ENCODE data around the gene DHRS7C.
"Not testable (repeated sequence)": the region's sequence is repeated elsewhere in the genome, so short reads cannot be mapped to it uniquely, and the experiment has no call there.

DHRS7C gene

DNA sequence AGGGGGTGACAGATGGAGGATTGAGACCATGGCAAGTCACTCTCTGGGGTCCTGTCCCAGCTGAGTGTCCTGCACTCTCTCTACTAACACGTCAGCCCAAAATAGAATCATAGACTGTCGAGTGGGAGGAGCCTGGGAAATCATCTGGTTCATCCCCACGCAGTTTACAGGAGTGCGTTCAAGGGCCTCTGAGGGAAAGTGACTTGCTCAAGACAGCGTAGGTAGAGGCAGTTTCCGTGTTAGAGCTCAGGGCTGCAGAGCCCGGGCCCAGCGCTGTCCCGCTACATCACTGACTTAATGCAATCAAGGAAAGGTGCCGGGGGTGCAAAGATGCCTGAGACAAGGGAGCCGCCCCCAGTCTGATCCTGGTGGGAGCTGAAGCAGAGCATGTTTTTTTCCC is 20.1 kb upstream of the DHRS7C start:
- H3K4me3 ChIP-seq = no peak overlapping the region
- no peak overlapping the region for H3K27ac ChIP-seq

DNA sequence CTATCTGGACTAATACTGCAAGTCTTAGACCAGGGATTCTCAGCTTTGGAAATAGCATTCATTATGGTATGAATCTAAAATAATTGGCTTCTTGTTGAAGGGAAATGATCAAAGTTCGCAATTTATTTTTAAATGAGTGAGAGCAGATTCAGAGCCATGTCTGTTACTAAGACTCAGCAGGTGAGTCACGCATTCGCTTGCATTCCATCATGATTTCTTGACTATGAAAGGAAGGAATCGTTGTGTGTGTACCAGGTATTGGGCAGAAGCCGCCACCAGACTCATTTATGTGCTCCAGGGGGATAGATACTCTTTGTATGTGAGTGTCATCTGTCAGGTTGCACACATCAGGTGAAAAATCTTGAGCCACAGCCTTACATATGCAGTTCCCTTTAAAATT is 19.7 kb upstream of the DHRS7C start:
- no peak overlapping the region for H3K27ac ChIP-seq
- H3K4me3 ChIP-seq = no peak overlapping the region

DNA sequence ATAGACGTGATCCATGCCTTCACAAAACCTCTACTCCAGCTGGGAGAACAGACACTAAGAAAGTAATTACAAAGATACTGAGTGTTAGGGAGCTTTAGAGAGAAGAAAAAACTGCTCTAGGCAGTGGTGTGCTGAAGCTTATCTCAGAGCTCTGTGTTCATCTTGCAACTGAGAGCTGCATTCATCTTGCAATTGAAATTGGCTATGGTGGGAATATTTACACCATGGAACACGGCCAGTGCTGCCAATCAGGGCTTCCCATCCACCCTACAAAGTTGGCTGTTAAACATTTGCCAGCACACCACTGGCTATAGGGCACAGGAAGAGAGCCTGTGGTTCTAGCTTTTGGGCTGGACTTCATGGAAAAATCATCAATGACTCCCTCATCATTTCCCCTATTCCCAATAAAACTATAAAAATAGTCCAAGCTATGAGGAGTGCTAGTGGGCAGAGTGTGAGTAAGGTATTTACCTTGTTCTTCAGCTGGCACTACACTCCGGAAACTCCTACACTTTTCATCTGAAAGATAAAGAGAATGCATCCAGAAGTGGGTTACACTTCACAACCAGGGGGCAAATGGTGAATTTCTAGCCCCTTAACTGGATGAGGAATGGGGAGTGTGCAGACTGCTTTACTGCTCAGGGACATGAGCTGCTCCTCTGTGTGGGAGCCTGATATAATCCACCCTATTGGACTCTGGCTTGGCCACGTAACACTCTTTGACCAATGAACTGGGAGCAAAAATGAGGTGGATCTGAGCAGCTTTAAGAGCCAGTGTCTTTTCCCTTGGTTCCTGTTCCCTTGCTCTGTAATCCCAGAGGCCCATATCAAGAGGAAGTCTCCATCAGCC is 18.9 kb upstream of the DHRS7C start:
- H3K27ac ChIP-seq = no peak overlapping the region
- no peak overlapping the region for H3K4me3 ChIP-seq

DNA sequence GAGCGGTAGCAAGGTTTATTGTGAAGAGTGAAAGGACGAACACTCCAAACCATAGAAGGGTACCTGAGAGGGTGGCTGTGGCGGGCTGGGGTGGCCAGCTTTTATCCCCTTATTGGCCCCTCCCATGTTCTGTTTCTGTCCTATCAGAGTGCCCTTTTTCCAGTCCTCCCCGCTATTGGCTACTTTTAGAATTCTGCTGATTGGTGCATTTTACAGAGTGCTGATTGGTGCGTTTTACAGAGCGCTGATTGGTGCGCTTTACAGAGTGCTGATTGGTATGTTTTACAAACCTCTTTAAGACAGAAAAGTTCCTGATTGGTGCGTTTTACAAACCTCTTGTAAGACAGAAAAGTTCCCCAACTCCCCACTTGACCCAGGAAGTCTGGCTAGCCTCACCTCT is 18.0 kb upstream of the DHRS7C start:
- H3K4me3 ChIP-seq = no peak overlapping the region
- no peak overlapping the region for H3K27ac ChIP-seq

DNA sequence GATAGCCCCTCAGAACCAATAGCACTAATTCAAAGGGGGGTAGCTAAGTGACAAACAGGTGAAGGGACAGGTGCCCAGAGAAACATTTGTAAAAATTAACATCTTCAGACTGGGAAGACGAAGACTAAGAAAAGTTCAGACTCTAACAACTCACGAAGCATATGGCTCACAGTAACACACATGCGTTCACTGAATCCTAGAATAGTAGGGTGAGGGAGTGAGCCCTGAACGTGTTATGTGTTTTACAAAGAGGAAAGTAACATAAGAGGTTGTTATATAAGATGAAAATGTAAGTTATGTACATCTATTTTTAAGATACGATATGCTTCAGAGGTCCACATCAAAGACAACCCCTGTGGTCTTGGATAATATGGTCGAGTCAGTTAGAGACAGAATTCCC is 15.3 kb upstream of the DHRS7C start:
- Histone ChIP-seq H3K27ac (no peak overlapping the region), H3K4me3 (no peak overlapping the region)

DNA sequence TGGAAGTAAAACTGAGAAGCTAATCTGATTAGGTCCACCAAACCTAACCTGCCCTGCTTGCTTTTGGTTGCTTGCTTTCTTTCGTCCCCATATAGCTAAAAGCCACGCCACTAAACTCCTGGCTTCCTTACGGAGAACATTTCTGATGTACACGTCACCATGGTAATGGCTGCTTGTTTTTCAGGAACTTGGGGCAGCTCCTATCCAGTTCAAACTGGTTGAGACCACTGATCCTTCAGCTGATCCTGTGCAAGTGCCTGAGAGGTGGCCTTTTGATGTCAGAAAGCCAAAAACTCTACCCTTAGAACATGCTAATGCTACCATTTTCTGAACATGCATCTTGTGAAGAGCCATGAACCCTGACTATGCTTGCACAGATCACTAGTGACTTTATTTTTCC is 14.4 kb upstream of the DHRS7C start:
- no peak overlapping the region for H3K4me3 ChIP-seq
- no peak overlapping the region for H3K27ac ChIP-seq

DNA sequence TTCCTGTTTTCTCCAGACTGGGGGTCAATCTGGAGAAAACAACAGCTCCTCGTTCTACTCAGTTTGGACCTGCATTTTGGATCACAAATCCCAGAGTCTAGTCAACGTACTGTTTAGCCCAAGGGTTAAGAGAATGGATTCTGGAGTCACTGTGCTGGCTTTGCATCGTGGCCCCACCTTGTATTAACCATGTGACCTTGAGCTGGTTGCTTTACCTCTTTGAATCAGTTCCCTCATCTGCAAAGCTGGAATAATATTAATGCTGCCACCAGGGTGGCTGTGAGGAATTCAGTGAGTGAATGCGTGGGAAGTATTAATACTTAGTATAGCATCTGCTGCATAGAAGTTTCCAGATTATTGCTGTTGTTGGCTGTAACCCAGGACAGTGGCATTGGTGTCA is 11.3 kb upstream of the DHRS7C start:
- Histone ChIP-seq H3K4me3 (no peak overlapping the region), H3K27ac (no peak overlapping the region)

DNA sequence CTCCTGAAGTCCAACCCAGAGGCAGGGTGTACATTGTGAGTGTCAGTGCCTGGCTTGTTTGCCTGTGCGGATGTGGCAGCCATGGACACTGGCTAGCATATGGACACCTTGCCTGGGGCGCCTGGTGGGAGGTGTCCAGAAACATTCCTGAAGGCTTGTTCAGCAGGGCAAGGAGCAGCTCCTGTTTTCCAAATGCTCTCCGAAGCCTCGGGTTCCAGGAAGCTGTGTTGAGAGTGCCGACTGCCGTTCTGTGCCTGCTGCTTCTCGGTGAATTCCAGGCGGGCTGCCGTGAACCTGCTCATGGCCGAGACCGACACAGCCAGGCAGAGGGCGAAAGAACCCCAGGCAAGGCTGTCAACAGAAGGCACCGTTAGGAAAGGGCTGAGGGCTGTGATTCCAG is 10.9 kb upstream of the DHRS7C start:
- H3K4me3 ChIP-seq = no peak overlapping the region
- H3K27ac ChIP-seq = no peak overlapping the region

DNA sequence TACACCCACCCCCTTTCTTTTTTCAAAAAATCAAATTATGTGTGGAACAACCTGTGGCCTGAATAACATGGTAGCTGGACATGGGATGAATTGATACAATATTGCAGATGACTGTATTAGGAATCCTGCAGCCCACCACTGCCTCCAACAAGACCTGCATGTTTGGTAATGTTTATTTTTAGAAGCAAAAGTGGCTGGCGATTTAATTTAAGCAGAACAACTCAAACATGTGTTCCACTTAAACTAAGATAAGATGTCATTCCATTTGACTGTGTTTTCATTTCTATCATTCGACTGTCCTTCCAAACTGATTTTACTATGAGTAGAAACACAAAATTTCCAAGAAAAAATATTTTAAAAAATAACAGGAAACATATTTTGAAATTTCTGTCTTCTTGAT is 10.1 kb upstream of the DHRS7C start:
- H3K4me3 ChIP-seq = no peak overlapping the region
- no peak overlapping the region for H3K27ac ChIP-seq

DNA sequence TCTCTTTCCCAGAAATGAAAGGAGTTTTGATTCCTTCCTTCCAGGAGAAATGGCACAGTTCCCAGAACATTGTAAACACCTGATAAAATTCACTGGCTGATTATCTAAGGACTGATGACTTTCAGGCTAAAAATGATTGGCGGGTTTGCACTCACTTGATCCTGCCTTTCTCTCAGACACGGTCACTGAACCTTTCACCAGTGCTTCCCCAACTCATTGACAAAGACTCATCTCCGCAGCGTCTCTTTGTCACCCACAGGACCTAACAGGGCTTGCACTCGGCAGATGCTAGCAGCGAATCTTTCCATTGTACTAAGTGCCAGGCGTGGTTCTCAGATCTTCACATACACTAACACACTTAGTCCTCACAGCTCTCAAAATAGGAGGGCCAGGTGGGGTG is 7.3 kb upstream of the DHRS7C start:
- Histone ChIP-seq H3K4me3 (no peak overlapping the region), H3K27ac (no peak overlapping the region)

DNA sequence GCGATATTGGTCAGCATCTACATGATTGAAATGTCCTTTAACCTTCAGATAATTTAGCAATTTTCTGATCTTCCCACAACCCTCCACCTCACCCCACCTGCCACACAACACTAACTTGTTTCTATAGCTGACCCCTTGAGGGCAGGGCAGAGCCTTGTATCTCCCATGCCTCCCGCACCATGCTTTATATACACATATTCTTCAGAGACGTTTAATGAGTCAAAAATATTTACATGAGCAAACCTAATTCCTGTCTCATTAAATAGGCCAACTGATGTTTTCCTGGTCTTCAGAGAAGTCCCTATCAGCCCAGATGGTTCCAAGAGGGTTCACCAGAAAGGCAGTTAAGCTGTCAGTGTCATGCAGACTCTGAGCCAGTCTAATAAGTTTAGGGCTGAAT is 6.6 kb upstream of the DHRS7C start:
- Histone ChIP-seq H3K4me3 (no peak overlapping the region), H3K27ac (no peak overlapping the region)

DNA sequence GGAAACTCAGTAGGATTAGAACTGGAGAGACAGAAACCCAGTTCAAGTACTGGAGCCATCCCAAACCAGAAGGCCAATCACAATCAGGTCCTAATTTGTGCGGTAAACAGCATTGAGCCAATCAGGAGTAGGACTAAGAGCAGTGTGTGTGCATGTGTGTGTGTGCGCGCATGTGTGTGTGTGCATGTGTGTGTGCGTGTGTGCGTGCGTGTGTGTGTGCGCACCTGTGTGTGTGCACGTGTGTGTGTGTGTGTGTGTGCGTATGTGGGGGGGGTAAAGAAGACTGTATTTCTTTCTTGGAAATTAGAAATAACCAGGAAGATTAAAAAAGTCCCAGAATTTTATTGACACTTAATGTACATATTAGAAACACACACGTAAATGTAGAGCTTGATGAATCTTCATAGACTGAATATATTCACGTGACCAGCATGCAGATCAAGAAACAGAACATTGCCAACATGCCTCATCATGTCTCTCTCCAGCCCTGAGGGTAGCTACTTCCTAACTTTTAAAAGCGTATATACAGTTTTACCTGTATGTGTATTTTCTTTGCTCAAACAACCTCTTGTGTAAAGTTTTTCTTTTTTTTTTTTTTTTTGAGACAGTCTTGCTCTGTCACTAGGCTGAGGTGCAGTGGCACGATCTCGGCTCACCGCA is 919 bp upstream of the DHRS7C start:
- no peak overlapping the region for H3K27ac ChIP-seq
- H3K4me3 ChIP-seq = no peak overlapping the region

DNA sequence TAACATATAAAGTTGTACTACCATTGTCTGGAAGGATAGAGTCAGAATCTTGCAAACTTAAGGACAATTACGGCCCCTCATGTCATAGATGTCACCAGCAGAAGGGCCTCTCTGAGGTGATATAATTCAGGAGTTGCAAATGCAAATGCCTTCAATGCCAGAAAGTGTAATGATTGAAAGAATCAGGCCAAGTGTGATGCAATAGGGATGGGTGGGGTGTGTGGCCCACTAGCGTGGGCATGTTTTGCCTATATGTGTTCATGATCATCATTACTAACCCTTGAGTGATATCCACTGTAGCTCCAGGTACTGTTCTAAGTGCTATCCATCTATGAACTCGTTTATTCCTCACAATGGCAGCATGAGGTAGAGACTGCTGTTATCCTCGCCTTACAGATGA is 1.1 kb downstream of the DHRS7C start:
- no peak overlapping the region for H3K27ac ChIP-seq
- no peak overlapping the region for H3K4me3 ChIP-seq

DNA sequence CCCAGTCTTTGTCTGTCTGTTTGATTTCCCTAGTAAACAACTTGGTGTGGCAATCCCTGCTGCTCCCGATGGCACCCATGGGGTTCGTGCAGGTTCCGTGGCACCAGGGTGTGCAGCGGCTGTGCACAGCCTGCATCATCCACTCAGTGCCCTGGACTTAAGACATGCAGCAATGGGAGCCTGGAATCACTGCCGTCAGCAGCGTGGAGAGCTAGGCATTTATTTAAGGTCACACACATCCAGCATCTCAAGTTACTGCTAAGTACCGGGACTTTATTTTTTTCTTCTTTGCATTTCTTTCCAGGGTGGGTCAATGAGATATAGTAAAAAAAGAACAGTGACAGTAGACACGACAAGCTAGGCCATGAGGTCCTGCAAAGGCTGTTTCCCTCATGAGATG is 2.8 kb downstream of the DHRS7C start:
- H3K4me3 ChIP-seq = no peak overlapping the region
- no peak overlapping the region for H3K27ac ChIP-seq

DNA sequence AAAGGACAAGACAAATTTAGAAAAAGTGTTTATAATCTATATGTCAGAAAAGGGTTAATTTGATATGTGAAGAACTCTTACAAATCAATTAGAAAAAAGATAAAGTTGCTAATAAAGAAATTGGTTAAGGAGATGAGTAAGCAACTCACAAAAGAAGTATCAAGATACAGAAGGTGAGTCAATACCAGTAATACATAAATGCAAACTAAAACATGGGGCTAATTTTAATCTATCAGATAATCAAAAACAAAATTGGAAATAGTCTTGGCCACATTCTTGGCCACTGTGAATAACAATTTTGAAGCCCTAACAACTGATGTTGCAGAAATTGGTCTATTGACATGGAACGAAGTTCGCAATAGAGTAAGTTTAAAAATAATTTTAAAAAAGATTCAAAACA is 6.8 kb downstream of the DHRS7C start:
- no peak overlapping the region for H3K4me3 ChIP-seq

DNA sequence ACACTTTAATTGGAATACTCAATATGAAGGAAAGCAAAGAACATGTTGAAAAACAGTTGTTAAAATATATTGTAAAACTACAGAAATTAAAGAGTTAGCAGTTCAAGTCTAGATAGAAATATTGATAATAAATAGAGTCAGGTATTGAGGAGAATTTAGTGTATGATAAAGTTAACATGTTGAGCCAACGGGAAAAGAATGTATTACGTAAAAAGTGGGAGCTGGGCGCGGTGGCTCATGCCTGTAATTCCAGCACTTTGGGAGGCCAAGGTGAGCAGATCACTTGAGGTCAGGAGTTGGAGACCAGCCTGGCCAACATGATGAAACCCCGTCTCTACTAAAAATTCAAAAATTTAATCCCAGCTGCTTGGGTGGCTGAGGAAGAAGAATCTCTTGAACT is 7.9 kb downstream of the DHRS7C start:
- not testable (repeated sequence) for H3K27ac ChIP-seq, H3K4me3 ChIP-seq

More for the DNA sequence above, 6.8 kb downstream of the DHRS7C start:
- H3K27ac ChIP-seq = no peak overlapping the region

DNA sequence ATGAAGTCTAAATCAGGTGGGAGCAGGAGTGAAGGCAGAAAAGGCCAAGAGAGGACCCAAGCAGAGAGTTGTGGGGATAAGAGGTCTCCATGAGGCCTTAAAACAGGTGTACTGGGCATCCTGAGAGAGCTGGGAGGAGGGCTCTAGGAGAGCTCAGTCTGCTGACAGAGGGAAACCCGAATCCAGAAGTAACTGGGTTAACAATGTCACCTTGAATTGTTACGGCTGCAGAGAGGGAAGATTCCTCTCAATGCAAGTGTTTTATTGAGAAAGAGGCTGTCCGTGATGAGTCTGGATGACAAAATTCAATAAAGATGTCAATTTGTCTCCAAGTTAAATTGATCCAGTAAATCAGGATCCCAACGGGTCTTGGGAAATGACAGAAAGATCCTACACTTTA is 8.3 kb downstream of the DHRS7C start:
- no peak overlapping the region for H3K27ac ChIP-seq
- H3K4me3 ChIP-seq = no peak overlapping the region

DNA sequence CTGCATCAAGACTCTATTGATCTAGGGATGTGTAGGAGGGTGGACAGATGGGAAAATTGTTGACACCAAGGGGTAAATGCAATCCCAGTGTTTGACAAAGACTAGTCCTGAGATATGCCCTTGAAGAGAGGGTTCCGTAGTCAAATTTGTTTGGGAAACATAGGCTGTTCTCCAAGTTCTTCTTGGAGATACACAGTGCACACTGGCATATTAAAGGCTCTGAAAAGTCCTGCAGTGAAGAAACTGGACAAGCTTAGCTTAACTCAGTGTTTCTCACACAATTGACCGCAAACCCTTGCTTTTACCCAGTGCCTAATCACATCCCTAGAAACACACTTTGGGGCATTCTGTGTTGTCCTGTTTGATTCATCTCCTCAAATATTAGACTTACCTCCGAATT is 10.8 kb downstream of the DHRS7C start:
- no peak overlapping the region for H3K4me3 ChIP-seq
- no peak overlapping the region for H3K27ac ChIP-seq

DNA sequence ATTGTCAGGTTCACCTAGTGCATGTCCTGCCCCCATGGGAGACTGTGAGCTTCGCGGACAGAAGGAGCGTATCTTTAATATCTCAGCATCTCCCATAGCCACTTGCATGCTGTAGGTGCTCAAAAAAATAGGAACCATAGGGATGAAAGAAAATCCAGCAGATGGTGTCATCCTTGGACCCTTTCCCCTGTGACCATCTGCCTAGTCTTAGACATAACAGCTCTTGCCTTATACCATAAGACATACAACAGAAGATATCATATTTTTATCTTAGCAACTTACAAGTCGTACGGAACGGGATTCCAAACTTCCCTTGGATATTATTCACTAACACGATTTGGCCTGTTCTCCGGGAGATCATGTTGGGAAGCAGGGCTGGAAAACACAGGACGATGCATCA is 14.5 kb downstream of the DHRS7C start:
- Histone ChIP-seq H3K4me3 (no peak overlapping the region), H3K27ac (no peak overlapping the region)

DNA sequence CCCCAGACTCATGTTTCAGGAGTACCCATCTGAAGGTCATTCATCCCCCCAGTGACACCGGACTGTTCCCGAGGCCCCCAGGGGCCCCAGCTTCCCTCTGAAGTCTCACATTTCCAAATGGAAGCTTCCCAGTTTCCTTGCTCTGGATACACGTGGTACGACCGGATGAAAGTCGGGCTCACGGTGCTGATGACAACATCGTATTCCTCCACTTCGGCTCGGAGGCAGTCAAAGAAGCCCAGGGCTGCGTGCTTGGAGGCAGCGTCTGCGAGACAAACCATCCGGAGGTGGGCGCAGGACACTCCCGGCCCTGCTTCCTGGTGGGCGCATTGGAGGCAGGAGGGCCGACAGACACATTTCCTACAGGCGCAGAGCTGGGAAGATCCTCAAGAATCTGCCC is 18.7 kb downstream of the DHRS7C start:
- Histone ChIP-seq H3K27ac (no peak overlapping the region), H3K4me3 (no peak overlapping the region)

DNA sequence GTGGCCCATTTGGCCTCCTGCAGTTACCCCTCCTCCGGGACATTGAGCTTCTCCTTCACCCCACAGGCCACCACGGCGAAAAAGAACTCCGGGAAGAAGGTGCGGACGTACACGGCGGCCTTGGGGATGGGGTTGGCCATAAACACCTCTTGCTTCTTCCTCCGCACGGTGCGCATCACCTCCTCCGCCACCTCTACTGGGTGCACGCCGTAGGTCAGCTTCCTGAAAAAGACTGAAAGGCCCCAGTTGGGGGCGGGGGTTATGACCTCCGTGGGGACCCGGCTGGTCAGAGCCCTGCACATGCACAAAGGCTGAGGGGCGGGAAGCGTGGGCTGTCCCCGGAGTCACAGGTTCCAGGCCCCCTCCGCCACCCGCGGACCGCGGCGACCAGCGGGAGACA is 19.9 kb downstream of the DHRS7C start:
- no peak overlapping the region for H3K4me3 ChIP-seq
- H3K27ac ChIP-seq = no peak overlapping the region
